ENCODE measurements around the gene NPR2.

DNA sequence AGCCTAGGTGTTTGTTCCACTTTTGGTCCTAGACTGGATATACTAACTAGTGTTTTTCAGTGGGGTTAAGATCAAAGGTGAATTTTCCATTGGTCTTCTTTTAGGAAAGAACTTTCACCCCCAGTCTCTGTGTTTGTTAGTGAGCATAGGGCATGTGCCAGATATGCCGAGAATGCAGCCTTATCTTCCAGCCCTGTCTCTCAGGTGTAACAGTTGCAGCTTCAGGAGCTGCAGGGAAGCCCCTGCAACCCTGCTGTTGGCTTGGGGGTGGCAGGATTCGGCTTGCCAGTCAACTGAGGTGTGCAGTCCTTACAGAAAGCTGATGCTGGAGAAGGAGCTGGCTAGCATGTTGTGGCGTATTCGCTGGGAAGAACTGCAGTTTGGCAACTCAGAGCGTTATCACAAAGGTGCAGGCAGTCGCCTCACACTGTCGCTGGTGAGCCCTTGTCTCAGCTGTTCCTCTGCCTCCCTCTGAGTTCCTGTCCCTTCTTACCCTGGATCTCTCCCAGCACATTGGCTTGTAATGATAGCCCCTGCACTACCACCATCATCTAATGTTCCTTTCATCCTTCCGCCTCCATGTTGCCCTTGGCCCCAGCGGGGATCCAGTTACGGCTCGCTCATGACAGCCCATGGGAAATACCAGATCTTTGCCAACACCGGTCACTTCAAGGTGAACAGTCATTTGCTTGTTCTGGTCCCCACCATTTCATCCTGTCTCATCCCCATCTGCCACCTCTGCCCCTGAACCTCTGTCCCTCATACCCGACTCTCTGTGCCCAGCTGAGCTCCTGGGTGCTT is 10.1 kb downstream of the NPR2 start:
- no peak for TF ChIP-seq BHLHE40 (IDR thresholded peaks at IDR 0.05; ENCODE audit: borderline replicate concordance)
- TF ChIP-seq SP1 (IDR thresholded peaks at IDR 0.05) = no peak
- no peak for TF ChIP-seq CTBP1 (IDR thresholded peaks at IDR 0.05; ENCODE audit: borderline replicate concordance)
- no peak for TF ChIP-seq FOXA1 (IDR thresholded peaks at IDR 0.05)
- TF ChIP-seq TARDBP (IDR thresholded peaks at IDR 0.05) = no peak
- TF ChIP-seq L3MBTL2 (conservative IDR thresholded peaks at IDR 0.05) = no peak
- TF ChIP-seq ZNF384 (IDR thresholded peaks at IDR 0.05) = no peak
- TF ChIP-seq LEF1 (IDR thresholded peaks at IDR 0.05; ENCODE audit: borderline replicate concordance) = no peak
- no peak for TF ChIP-seq NFRKB (IDR thresholded peaks at IDR 0.05)
- no peak for TF ChIP-seq ARNT (IDR thresholded peaks at IDR 0.05)
